Esophagus muscularis mucosa (tissue), 4 donors: ENCODE measurements around the gene WFDC11. TPM values are rescaled to one million over a fixed set of nuclear protein-coding genes. Genes with fewer than 3 reads are reported as not detected.
A peak's percentile ranks its signal among the peaks of the same experiment; 100 is the strongest.
"Not testable (repeated sequence)": the region's sequence is repeated elsewhere in the genome, so short reads cannot be mapped to it uniquely, and the experiment has no call there.

Experiments
- DNase-seq: peaks from one replicate; pipeline ENCODE4 v3.0.0-alpha.2; 2017; ENCODE audit errors: extremely low spot score
- H3K27ac ChIP-seq, 4 donors: fragments of 200-600 bp; sonication (generic); replicated peaks in 1 of 4; 1 replicate in 3 of 4; 2 replicates in 1 of 4; pipeline ENCODE4 v1.5.1; 2016 to 2019; ENCODE audit warnings: mild to moderate bottlenecking in 1 of 4
- H3K27me3 ChIP-seq, 4 donors: fragments of 200-600 bp; sonication (generic); one replicate each; pipeline versions ENCODE4 v1.5.1 to v1.6.0; 2016 to 2019
- H3K36me3 ChIP-seq, 4 donors: fragments of 200-600 bp; sonication (generic); one replicate each; pipeline ENCODE4 v1.5.1; 2016 to 2019
- H3K4me1 ChIP-seq, 4 donors: fragments of 200-600 bp; sonication (generic); one replicate each; pipeline ENCODE4 v1.5.1; 2016 to 2019
- H3K4me3 ChIP-seq, 4 donors: fragments of 200-600 bp; sonication (generic); 1 replicate in 2 of 4; 2 replicates in 2 of 4; pipeline ENCODE4 v1.5.1; 2016 to 2019; ENCODE audit warnings: mild to moderate bottlenecking in 4 of 4, moderate library complexity in 1 of 4
- H3K9me3 ChIP-seq, 4 donors: fragments of 200-600 bp; sonication (generic); 1 replicate in 3 of 4; 2 replicates in 1 of 4; pipeline ENCODE4 v1.5.1; 2016 to 2019
- CTCF ChIP-seq, 3 experiments: fragments of 200-600 bp in 2 of 3; fragments of 450-650 bp in 1 of 3; sonication (generic) in 2 of 3; IDR thresholded peaks; one replicate each; pipeline ENCODE4 v1.5.1; 2017 to 2019; ENCODE audit warnings: antibody characterized with exemption in 3 of 3, mild to moderate bottlenecking in 2 of 3, moderate library complexity in 1 of 3
- EP300 ChIP-seq: sonication (generic); formaldehyde crosslinking; IDR thresholded peaks from one replicate; pipeline ENCODE4 v1.6.1; 2017; ENCODE audit warnings: antibody characterized with exemption
- POLR2A ChIP-seq: fragments of 450-650 bp; IDR thresholded peaks from one replicate; pipeline ENCODE4 v1.6.1; 2017; ENCODE audit warnings: antibody characterized with exemption, moderate library complexity, mild to moderate bottlenecking, low read depth
- POLR2AphosphoS5 ChIP-seq, 2 donors: sonication (generic); formaldehyde crosslinking; IDR thresholded peaks; one replicate each; pipeline ENCODE4 v1.6.1; 2017; ENCODE audit warnings: antibody characterized with exemption in 2 of 2
- WGBS: methylation state at CpG from one replicate; pipeline ENCODE4 v1.1.5; 2018; 5-methylcytosine and 5-hydroxymethylcytosine counted together
- intact Hi-C: fragments of 100-400 bp; cut with DNase I; formaldehyde crosslinking; loops from one replicate; pipeline ENCODE4 v1.15.1; 2023
- total RNA-seq, 4 donors: library from RNA; depleted of rRNA; stranded (reverse); fragments of >200 nt; gene quantifications; one replicate each; pipeline versions ENCODE4 v1.1.0 to v1.2.1, GENCODE V29; 2016

WFDC11 gene
- not detected for total RNA-seq

GRCh38 chr20:45670139-45670538 lies at the start of gene WFDC11:
TSS of gene WFDC11 (minus strand) at chr20:45670239. CDS start at chr20:45650600, 19,639 bp downstream.
- no peak within 1 kb of the TSS for H3K4me3 ChIP-seq
- intact Hi-C loops = no loop called here
- no peaks in the 10 kb centered on the region for H3K4me1 ChIP-seq
- no peak within 1 kb of the TSS for H3K27ac ChIP-seq
- peaks cover 0 to 11% (median 0%) of the 10 kb centered on the region in 4 donors for H3K27me3 ChIP-seq
- TF ChIP-seq EP300 = no peak
- TF ChIP-seq POLR2AphosphoS5 (IDR thresholded peaks at IDR 0.05) = no peak
- TF ChIP-seq CTCF (IDR thresholded peaks at IDR 0.05) = no peak
- TF ChIP-seq POLR2A = no peak
- peaks cover 0 to 6% (median 0%) of the 10 kb centered on the region in 4 donors for H3K9me3 ChIP-seq
- DNase-seq = no peak
- no peaks in the 10 kb centered on the region for H3K36me3 ChIP-seq
- 91% methylated on average over 1 of the region's 1 CpG for WGBS

GRCh38 chr20:45716141-45716688 lies 46.2 kb upstream of the WFDC11 start:
- H3K4me1 ChIP-seq, intact Hi-C loops, H3K36me3 ChIP-seq, DNase-seq, H3K9me3 ChIP-seq, H3K4me3 ChIP-seq, H3K27ac ChIP-seq: not testable (repeated sequence)
- peaks cover 0 to 11% (median 0%) of the 10 kb centered on the region in 4 donors for H3K27me3 ChIP-seq

GRCh38 chr20:45704969-45705637 lies 35.1 kb upstream of the WFDC11 start, which contains the start of gene WFDC10B:
TSS of gene WFDC10B (minus strand) at chr20:45705019. CDS start at chr20:45685992, 19,027 bp downstream.
- 77% methylated on average over 1 of the region's 1 CpG for WGBS
- Histone ChIP-seq H3K4me3 (no peak within 1 kb of the TSS), H3K36me3 (no peaks in the 10 kb centered on the region), H3K9me3 (no peaks in the 10 kb centered on the region), H3K4me1 (no peaks in the 10 kb centered on the region), H3K27ac (no peak within 1 kb of the TSS), H3K27me3 (no peaks in the 10 kb centered on the region)
- no peak for DNase-seq
- TF ChIP-seq EP300 (no peak), CTCF (IDR thresholded peaks at IDR 0.05) (no peak), POLR2A (no peak), POLR2AphosphoS5 (IDR thresholded peaks at IDR 0.05) (no peak)
- intact Hi-C loops = no loop called here

- H3K27ac ChIP-seq = no peak within 1 kb of the TSS
- TF ChIP-seq POLR2AphosphoS5 (IDR thresholded peaks at IDR 0.05) (no peak), POLR2A (no peak), EP300 (no peak), CTCF (IDR thresholded peaks at IDR 0.05) (no peak)
- no peaks in the 10 kb centered on the region for H3K27me3 ChIP-seq
- intact Hi-C loops = no loop called here
- no peaks in the 10 kb centered on the region for H3K9me3 ChIP-seq
- no peaks in the 10 kb centered on the region for H3K36me3 ChIP-seq
- 77% methylated on average over 4 of the region's 4 CpGs for WGBS
- DNase-seq = peak; percentile 88
- no peaks in the 10 kb centered on the region for H3K4me1 ChIP-seq
- no peak within 1 kb of the TSS for H3K4me3 ChIP-seq
Measured at GRCh38 chr20:45701873-45702272, 31.8 kb upstream of the WFDC11 start, which contains the start of gene WFDC13. TSS of gene WFDC13 (plus strand) at chr20:45702038. CDS start at chr20:45702124, 86 bp downstream.

- H3K27me3 ChIP-seq = no peaks in the 10 kb centered on the region
- WGBS = 70% methylated on average over 4 of the region's 4 CpGs
- no peaks in the 10 kb centered on the region for H3K4me1 ChIP-seq
- DNase-seq = peak; percentile 77
- H3K9me3 ChIP-seq = no peaks in the 10 kb centered on the region
- H3K4me3 ChIP-seq = no peak overlapping the region
- TF ChIP-seq CTCF (IDR thresholded peaks at IDR 0.05) = no peak
- no peak for TF ChIP-seq POLR2A
- H3K27ac ChIP-seq = no peak overlapping the region
- no peaks in the 10 kb centered on the region for H3K36me3 ChIP-seq
- intact Hi-C loops = no loop called here
Measured at GRCh38 chr20:45701104-45701503, 31.1 kb upstream of the WFDC11 start.
